ENCODE results near the gene MPND.

DNA sequence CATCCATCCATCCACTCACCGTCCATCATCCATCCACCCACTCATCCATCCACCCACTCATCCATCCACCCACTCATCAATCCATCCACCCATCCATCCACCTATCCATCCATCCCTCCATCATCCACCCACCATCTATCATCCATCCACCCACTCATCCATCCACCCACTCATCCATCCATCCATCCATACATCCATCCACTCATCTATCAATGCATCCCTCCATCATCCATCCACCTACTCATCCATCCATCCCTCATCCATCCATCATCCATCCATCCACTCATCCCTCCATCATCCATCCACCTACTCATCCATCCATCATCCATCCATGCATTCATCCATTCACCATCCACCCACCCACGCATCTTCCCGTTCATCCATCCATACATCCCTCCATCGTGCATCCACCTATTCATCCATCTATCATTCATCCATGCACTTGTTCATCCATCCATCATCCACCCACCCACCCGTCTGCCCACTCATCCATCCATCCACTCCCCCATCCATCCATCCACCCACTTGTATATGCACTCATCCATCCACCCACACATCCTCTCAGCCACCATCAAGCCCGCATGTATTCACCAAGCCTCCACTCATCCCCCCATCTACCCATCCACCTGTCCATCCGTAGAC, 8.3 kb upstream of the MPND start:
- TF ChIP-seq POLR2AphosphoS5 (IDR thresholded peaks at IDR 0.05; ENCODE audit: low read depth, low read length) (no peak), POLR2A (IDR thresholded peaks at IDR 0.05; ENCODE audit: low read depth, low read length) (no peak)

Measured in GM12892 (cell line).